Suppressor macrophage treated with lipopolysaccharide for 1 hour (primary cell): ENCODE measurements around the gene TMEM240.
A peak's percentile ranks its signal among the peaks of the same experiment; 100 is the strongest.
"Not testable (repeated sequence)": the region's sequence is repeated elsewhere in the genome, so short reads cannot be mapped to it uniquely, and the experiment has no call there.

Experiments used
- DNase-seq, 3 donors: peaks; one replicate each; pipeline ENCODE4 v3.0.0-alpha.2; 2020 to 2022

The TMEM240 gene

GRCh38 chr1:1556961-1557360 is 16.5 kb upstream of the TMEM240 start:
- DNase-seq, result not testable (repeated sequence)

GRCh38 chr1:1556505-1556904 is 16.1 kb upstream of the TMEM240 start:
- no peak for DNase-seq

GRCh38 chr1:1554926-1555915 is 14.8 kb upstream of the TMEM240 start:
- DNase-seq, result no peak

GRCh38 chr1:1554550-1554925 is 14.1 kb upstream of the TMEM240 start:
- DNase-seq, result no peak

- DNase-seq, result no peak
Measured at GRCh38 chr1:1553821-1554494, 13.5 kb upstream of the TMEM240 start.

GRCh38 chr1:1552263-1552639 is 11.8 kb upstream of the TMEM240 start:
- no peak for DNase-seq

- peak in 1 of 3 donors; percentile 6 for DNase-seq
Measured at GRCh38 chr1:1551524-1552262, 11.3 kb upstream of the TMEM240 start.

- no peak for DNase-seq
Measured at GRCh38 chr1:1550591-1551432, 10.4 kb upstream of the TMEM240 start.

GRCh38 chr1:1550087-1550486 is 9.7 kb upstream of the TMEM240 start:
- DNase-seq, result no peak

- no peak for DNase-seq
Measured at GRCh38 chr1:1548591-1548990, 8.2 kb upstream of the TMEM240 start.

GRCh38 chr1:1547476-1547875 is 7.1 kb upstream of the TMEM240 start:
- no peak for DNase-seq

- no peak for DNase-seq
Measured at GRCh38 chr1:1547011-1547410, 6.6 kb upstream of the TMEM240 start.

- no peak for DNase-seq
Measured at GRCh38 chr1:1545946-1546737, 5.7 kb upstream of the TMEM240 start.

- no peak for DNase-seq
Measured at GRCh38 chr1:1544544-1544943, 4.1 kb upstream of the TMEM240 start.

GRCh38 chr1:1543706-1544099 is 3.3 kb upstream of the TMEM240 start:
- no peak for DNase-seq

- no peak for DNase-seq
Measured at GRCh38 chr1:1542766-1543705, 2.6 kb upstream of the TMEM240 start.

GRCh38 chr1:1541956-1542765 is 1.7 kb upstream of the TMEM240 start:
- DNase-seq, result no peak

GRCh38 chr1:1540818-1541628 is 599 bp upstream of the TMEM240 start:
- no peak for DNase-seq
